IMR-90 (cell line): ENCODE data around the gene PSMD11. TPM values are rescaled to one million over a fixed set of nuclear protein-coding genes. Genes with fewer than 3 reads are reported as not detected.

ENCODE experiments used
- ATAC-seq: fragments of 200-7000 bp; cut with Tn5 transposase; 2 replicates; pipeline ENCODE4 v1.9.1; 2020; ENCODE audit warnings: low read depth, mild to moderate bottlenecking, moderate library complexity
- BruUV-seq: library from RNA; stranded (reverse); fragments of 400-500 nt; replicated peaks from 2 replicates; lab custom pipeline; 2021; lab: Mats Ljungman, UMichigan
- CTCF ChIA-PET: fragments of 300-600 bp; formaldehyde crosslinking; extraction: SDS; loops from one replicate; lab custom pipeline; 2021; ENCODE audit warnings: antibody characterized with exemption; lab: Yijun Ruan, JAX
- POLR2A ChIA-PET: fragments of 300-600 bp; sonication (Branson Sonifier 250); formaldehyde crosslinking; loops from one replicate; lab custom pipeline; 2022; ENCODE audit warnings: antibody characterized with exemption; ENCODE audit not compliant: unreplicated experiment; lab: Charles Lee
- DNase-seq: peaks from one replicate; pipeline ENCODE4 v3.0.0; 2013
- H2AFZ ChIP-seq: replicated peaks from 2 replicates; pipeline ENCODE3; 2013; ENCODE audit warnings: low read length, mild to moderate bottlenecking; ENCODE audit not compliant: poor library complexity
- H2AK5ac ChIP-seq: 2 replicates; pipeline ENCODE4 v1.6.1; 2013; ENCODE audit warnings: low read depth, low read length, inconsistent platforms
- H2AK9ac ChIP-seq: replicated peaks from 2 replicates; pipeline ENCODE3; 2013; ENCODE audit warnings: mild to moderate bottlenecking, low read depth, low read length, moderate library complexity; ENCODE audit not compliant: poor library complexity
- H2BK120ac ChIP-seq: 2 replicates; pipeline ENCODE4 v1.6.1; 2013; ENCODE audit warnings: low read depth, low read length, inconsistent platforms
- H2BK15ac ChIP-seq: 3 replicates; pipeline ENCODE4 v1.6.1; 2013; ENCODE audit warnings: low read depth, low read length, inconsistent platforms
- H2BK20ac ChIP-seq: 2 replicates; pipeline ENCODE4 v1.6.1; 2013; ENCODE audit warnings: low read depth, mild to moderate bottlenecking, inconsistent platforms, low read length, moderate library complexity
- H2BK5ac ChIP-seq: 2 replicates; pipeline ENCODE4 v1.6.1; 2013; ENCODE audit warnings: mild to moderate bottlenecking, low read depth, low read length, inconsistent platforms; ENCODE audit not compliant: poor library complexity, severe bottlenecking
- H3K14ac ChIP-seq: replicated peaks from 2 replicates; pipeline ENCODE4 v1.6.1; 2013; ENCODE audit warnings: low read depth, low read length, inconsistent platforms
- H3K18ac ChIP-seq: 2 replicates; pipeline ENCODE4 v1.6.1; 2013; ENCODE audit warnings: low read depth, low read length, control low read depth
- H3K23ac ChIP-seq: 2 replicates; pipeline ENCODE4 v1.6.1; 2013; ENCODE audit warnings: low read depth, low read length, inconsistent platforms
- H3K27ac ChIP-seq: 2 replicates; pipeline ENCODE4 v1.5.1; 2013; ENCODE audit warnings: mild to moderate bottlenecking, control low read depth, low read length; ENCODE audit not compliant: insufficient read depth
- H3K27me3 ChIP-seq: 2 replicates; pipeline ENCODE4 v1.6.1; 2013; ENCODE audit warnings: low read length; ENCODE audit not compliant: control insufficient read depth, insufficient read depth
- H3K36me3 ChIP-seq: 2 replicates; pipeline ENCODE4 v1.6.1; 2013; ENCODE audit warnings: low read length, mixed read lengths; ENCODE audit not compliant: control insufficient read depth, insufficient read depth
- H3K4ac ChIP-seq: 2 replicates; pipeline ENCODE4 v1.6.1; 2013; ENCODE audit warnings: low read depth, low read length, inconsistent platforms
- H3K4me1 ChIP-seq: 2 replicates; pipeline ENCODE4 v1.6.1; 2013; ENCODE audit warnings: low read length, mixed read lengths; ENCODE audit not compliant: control insufficient read depth, insufficient read depth
- H3K4me2 ChIP-seq: 2 replicates; pipeline ENCODE4 v1.6.1; 2013; ENCODE audit warnings: low read depth, mild to moderate bottlenecking, control low read depth, low read length, moderate library complexity
- H3K4me3 ChIP-seq: 2 replicates; pipeline ENCODE4 v1.5.1; 2013; ENCODE audit warnings: low read depth, mild to moderate bottlenecking, control low read depth, low read length, moderate library complexity; ENCODE audit not compliant: insufficient read depth
- H3K56ac ChIP-seq: 2 replicates; pipeline ENCODE4 v1.6.1; 2013; ENCODE audit warnings: low read length, inconsistent platforms; ENCODE audit not compliant: insufficient read depth; ENCODE audit errors: extremely low read depth
- H3K79me1 ChIP-seq, 2 experiments: 2 replicates each; pipeline ENCODE4 v1.6.1; 2013; ENCODE audit warnings: low read length in 2 of 2, inconsistent platforms in 1 of 2, low read depth in 1 of 2
- H3K9ac ChIP-seq: 2 replicates; pipeline ENCODE4 v1.6.1; 2013; ENCODE audit warnings: low read depth, low read length, control low read depth
- H3K9me1 ChIP-seq: 2 replicates; pipeline ENCODE4 v1.6.1; 2013; ENCODE audit warnings: low read length, inconsistent platforms; ENCODE audit not compliant: insufficient read depth
- H3K9me3 ChIP-seq: 2 replicates; pipeline ENCODE4 v1.6.1; 2013; ENCODE audit warnings: low read length; ENCODE audit not compliant: control insufficient read depth, insufficient read depth
- H4K20me1 ChIP-seq: 2 replicates; pipeline ENCODE4 v1.6.1; 2013; ENCODE audit warnings: low read length, inconsistent platforms; ENCODE audit not compliant: insufficient read depth
- H4K5ac ChIP-seq: 2 replicates; pipeline ENCODE4 v1.6.1; 2013; ENCODE audit warnings: mild to moderate bottlenecking, low read depth, low read length, control low read depth
- H4K8ac ChIP-seq, 2 experiments: 2 replicates each; pipeline ENCODE4 v1.6.1; 2013; ENCODE audit warnings: low read depth in 2 of 2, low read length in 2 of 2, control low read depth in 1 of 2, inconsistent platforms in 1 of 2
- H4K91ac ChIP-seq: 2 replicates; pipeline ENCODE4 v1.6.1; 2013; ENCODE audit warnings: low read depth, low read length, inconsistent platforms; ENCODE audit not compliant: insufficient read depth
- ELK1 ChIP-seq: fragments of 150-350 bp; IDR thresholded peaks from 2 replicates; pipeline ENCODE4 v1.6.1; 2016; ENCODE audit warnings: low read depth, mild to moderate bottlenecking, low read length, moderate library complexity, borderline replicate concordance
- MAZ ChIP-seq: IDR thresholded peaks from 2 replicates; pipeline ENCODE4 v1.6.1; 2012; ENCODE audit warnings: low read depth, mild to moderate bottlenecking, low read length, improper control_type of control experiment, moderate library complexity, borderline replicate concordance
- MXI1 ChIP-seq: IDR thresholded peaks from 2 replicates; pipeline ENCODE4 v1.6.1; 2012; ENCODE audit warnings: low read depth, mild to moderate bottlenecking, low read length, moderate library complexity, borderline replicate concordance
- NFE2L2 ChIP-seq: fragments of 150-350 bp; IDR thresholded peaks from 2 replicates; pipeline ENCODE4 v1.6.1; 2016; ENCODE audit warnings: low read depth, mild to moderate bottlenecking, low read length
- RCOR1 ChIP-seq: IDR thresholded peaks from 2 replicates; pipeline ENCODE4 v1.6.1; 2012; ENCODE audit warnings: mild to moderate bottlenecking, low read length, improper control_type of control experiment; ENCODE audit not compliant: insufficient replicate concordance
- SMC3 ChIP-seq: fragments of 150-350 bp; IDR thresholded peaks from 2 replicates; pipeline ENCODE4 v1.6.1; 2016; ENCODE audit warnings: low read depth, mild to moderate bottlenecking, antibody characterized with exemption, low read length, moderate library complexity
- WGBS, 2 experiments: methylation state at CpG; one replicate each; pipeline versions ENCODE4 v1.1.5 to v1.1.7; 2013; ENCODE audit warnings: missing lambda C conversion rate in 2 of 2; ENCODE audit not compliant: insufficient read length in 1 of 2; ENCODE audit errors: extremely low coverage in 2 of 2; 5-methylcytosine and 5-hydroxymethylcytosine counted together
- dilution Hi-C: fragments of 300-500 bp; cut with HindIII; formaldehyde crosslinking; loops from one replicate; pipeline ENCODE4 v1.14.3; 2018; ENCODE audit warnings: low sequenced_read_pairs; ENCODE audit not compliant: unreplicated experiment
- in situ Hi-C: fragments of 300-500 bp; cut with MboI; formaldehyde crosslinking; loops from 3 replicates; pipeline ENCODE4 v1.14.3; 2019; ENCODE audit warnings: low sequenced_read_pairs, inconsistent platforms, mixed read lengths
- intact Hi-C: fragments of 100-400 bp; cut with micrococcal nuclease; formaldehyde crosslinking; loops from 2 replicates; pipeline ENCODE4 v1.10.0; 2022
- polyA plus RNA-seq, 3 experiments: library from polyadenylated mRNA; depleted of rRNA; stranded (reverse); fragments of >200 nt; gene quantifications; 2 replicates each; pipeline ENCODE4 v1.2.3, GENCODE V29; 2012; ENCODE audit warnings: low replicate concordance in 1 of 3
- total RNA-seq: library from RNA; depleted of rRNA; stranded (reverse); fragments of >200 nt; gene quantifications from 2 replicates; pipeline ENCODE4 v1.2.3, GENCODE V29; 2012

Gene PSMD11
- total and polyA plus RNA-seq, 2 of the 4 experiments (the other 2 are of a cell fraction): 64.7 to 85.9 TPM

DNA sequence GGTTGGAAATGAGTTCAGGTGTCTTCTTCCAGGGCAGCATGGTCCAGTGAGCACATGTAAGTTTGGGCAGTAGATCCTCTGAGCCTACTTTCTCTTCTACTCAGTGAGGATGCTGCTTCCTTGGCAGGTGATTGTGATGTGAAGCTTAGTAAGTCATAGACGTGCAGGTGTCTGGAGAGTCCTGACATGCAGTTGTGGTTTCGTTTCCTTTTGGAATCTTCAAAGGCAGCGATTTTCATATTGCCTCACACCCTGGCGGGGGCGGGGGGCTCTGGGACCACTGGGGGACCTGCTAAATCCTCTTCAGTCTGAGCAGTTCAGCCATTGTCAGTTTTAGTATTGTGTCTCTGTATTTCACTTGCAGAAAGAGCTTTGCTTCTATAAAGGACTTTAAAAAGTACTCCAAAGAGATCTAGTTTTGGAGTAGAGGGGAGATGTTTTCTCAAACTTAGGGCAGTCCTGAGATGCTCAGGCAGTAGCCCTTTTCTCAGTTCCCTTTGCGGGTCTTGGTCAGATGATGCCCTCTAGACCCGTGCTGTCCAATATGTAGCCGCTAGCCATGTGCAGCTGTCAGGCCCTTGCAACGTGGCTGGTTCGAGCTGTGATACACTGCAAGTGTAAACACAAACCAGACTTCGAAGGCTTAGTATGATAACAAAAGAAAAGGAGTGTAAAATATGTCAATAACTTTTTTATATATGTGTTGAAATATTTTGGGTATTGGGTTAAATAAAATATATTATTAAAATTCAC, 38.4 kb downstream of the PSMD11 start:
- intact Hi-C loops: loop anchor here (1.0 kb wide), 1 partner anchor 273 kb away; no protein-coding TSS in a partner anchor
- Histone ChIP-seq H3K4me1 (peaks cover 4% of the 10 kb centered on the region; the same call in 1 of the 2 replicates), H3K9me1 (no peaks in the 10 kb centered on the region), H3K56ac (no peak overlapping the region), H2BK5ac (no peak overlapping the region), H3K18ac (no peak overlapping the region), H3K14ac (no peak overlapping the region), H4K8ac (no peak overlapping the region), H2AK9ac (no peak overlapping the region), H4K5ac (no peak overlapping the region), H3K4ac (no peak overlapping the region), H4K20me1 (no peaks in the 10 kb centered on the region), H3K9me3 (no peaks in the 10 kb centered on the region), H2AFZ (no peak overlapping the region), H2BK20ac (no peak overlapping the region), H2BK15ac (no peak overlapping the region), H3K79me1 (0 out of 4 replicates have a peak, but pooled peaks cover 0 to 3% of the 10 kb centered on the region in 2 experiments), H2AK5ac (no peak overlapping the region), H3K27ac (no peak overlapping the region), H3K23ac (no peak overlapping the region), H4K91ac (no peak overlapping the region), H3K27me3 (no peaks in the 10 kb centered on the region), H3K4me2 (no peak overlapping the region), H2BK120ac (no peak overlapping the region), H3K36me3 (peaks cover 35% of the 10 kb centered on the region), H3K4me3 (no peak overlapping the region), H3K9ac (no peak overlapping the region)
- TF ChIP-seq ELK1: no peak
- no peak for TF ChIP-seq NFE2L2
- no peak for TF ChIP-seq RCOR1
- no peak for TF ChIP-seq MAZ
- no peak for TF ChIP-seq SMC3
- peak; percentile 84 for TF ChIP-seq MXI1
- peak; percentile 33 for DNase-seq
- WGBS, 2 experiments: 76% methylated on average over 3 of the region's 11 CpGs; no CpG with 5 or more reads in 1 of the 2 experiments
- CTCF ChIA-PET: interaction anchor here (0.5 kb wide), 1 partner anchor 25 kb away, joined by 4 read pairs; no protein-coding TSS in a partner anchor
- no TSS peak for BruUV-seq
- ATAC-seq: no peak
- POLR2A ChIA-PET: no interaction called here
- in situ Hi-C loops: loop anchor here (25.0 kb wide), 1 partner anchor 280 kb away; no protein-coding TSS in a partner anchor
- dilution Hi-C loops: no loop called here
